GF-D8 (cell line): ENCODE data around the gene BSN.

Source experiments
- DNase-seq: peaks from one replicate; lab custom pipeline; 2025; lab: John Stamatoyannopoulos, UW

BSN gene

GRCh38 chr3:49629451-49629850 lies 75.2 kb downstream of the BSN start:
- no peak for DNase-seq

GRCh38 chr3:49629866-49630265 lies 75.6 kb downstream of the BSN start:
- DNase-seq = no peak

DNA sequence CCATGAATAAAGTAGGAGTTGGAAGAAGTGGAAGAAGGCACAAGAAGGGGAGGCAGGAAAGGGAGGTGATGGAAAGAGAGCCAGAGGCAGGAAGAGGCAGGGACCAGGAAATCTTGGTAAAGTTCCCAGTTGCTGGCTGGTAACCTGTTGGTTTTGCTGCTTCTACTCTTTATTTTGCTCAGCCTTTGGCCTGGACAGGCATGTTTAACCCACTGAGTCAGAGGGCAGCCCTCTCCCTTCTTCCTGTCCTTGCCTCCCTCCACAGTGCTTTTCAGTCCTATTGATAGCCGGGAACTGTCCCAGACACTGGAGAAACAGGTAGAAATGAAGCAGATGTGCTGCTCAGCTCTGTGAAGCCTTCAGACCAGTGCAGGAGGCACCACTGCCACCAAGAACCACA lies 76.5 kb downstream of the BSN start:
- DNase-seq = no peak

- no peak for DNase-seq
Measured at GRCh38 chr3:49634736-49635135, 80.5 kb downstream of the BSN start.

DNA sequence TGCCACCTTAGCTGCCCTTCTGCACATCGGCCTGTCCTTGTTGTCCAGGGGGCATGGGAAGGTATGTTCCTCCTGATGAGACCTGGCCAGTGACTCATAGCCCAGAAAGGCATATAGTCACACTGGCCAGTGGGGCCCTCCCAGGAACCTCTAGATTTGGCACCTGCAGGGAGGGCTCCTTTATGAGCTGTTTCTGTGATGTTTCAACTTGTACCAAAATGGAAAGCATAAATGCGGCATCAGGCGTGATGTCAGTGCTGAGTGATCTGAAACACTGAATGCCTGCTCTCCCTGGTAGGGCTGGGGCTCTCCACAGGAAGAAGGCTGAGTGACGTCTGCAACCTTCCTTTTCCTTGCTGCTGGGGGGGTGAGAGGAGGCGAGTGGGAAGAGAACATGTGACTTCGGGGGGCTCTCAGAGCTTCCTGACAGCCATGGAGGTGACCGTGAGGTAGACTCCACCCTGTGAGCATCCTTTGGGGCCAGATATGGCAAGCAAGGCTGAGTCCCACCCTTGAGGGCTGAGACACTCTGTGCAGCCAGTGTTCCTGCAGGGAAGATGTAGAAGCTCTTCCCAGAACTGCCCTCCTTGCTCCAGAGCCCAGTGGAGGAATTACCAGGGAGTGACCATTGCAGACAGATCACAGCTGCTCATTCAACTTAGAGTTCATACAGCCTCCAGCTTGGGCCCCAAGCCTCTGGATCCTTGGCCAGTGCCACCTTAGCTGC lies 82.8 kb downstream of the BSN start:
- no peak for DNase-seq

- DNase-seq = no peak
Measured at GRCh38 chr3:49638445-49638844, 84.2 kb downstream of the BSN start.

DNA sequence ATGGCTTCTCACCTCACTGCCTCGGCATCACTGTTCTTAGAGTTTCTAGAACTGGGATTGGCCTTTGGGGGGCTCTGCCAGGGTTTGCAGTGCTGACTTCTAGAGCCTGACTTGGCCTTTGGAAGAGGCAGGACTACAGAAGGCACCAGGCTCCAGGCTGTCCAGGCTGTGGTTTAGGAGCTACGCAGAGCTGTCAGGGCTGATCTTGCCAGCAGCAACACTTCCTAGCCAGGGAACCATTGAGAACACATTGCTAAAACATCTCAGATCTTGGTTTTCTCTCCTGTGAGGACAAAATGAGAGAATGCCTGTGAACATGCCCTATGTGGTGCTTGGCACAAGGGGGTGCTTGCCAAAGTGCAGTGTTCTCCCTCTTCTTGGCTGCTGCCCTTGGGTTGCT lies 85.3 kb downstream of the BSN start:
- DNase-seq = no peak

GRCh38 chr3:49641292-49641691 lies 87.0 kb downstream of the BSN start:
- DNase-seq = no peak

DNA sequence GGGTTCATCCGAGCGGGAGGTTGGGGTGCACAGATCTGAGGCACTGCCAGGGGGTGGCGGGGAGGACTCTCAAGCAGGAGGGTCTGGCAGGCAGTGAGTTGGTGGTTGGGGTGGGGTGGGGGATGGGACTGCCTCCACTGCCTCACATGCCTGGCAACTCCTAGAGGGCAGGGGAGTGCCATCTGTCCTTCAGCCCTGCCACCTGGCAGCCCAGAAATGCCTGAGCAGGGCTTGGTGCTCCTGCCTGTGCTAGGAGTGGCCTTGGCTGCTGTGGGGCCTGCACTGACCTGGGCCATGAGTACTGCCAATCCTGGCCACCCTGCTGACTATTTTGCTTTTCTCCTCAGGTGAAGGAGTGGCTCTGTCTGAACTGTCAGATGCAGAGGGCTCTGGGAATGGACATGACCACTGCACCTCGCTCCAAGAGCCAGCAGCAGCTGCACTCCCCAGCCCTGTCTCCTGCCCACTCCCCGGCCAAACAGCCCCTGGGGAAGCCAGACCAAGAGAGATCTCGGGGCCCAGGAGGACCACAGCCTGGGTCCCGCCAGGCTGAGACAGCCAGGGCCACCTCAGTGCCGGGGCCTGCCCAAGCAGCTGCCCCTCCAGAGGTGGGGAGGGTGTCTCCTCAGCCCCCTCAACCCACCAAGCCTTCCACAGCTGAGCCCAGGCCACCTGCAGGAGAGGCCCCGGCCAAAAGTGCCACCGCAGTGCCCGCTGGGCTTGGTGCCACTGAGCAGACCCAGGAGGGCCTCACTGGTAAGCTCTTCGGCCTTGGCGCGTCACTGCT lies 87.8 kb downstream of the BSN start:
- no peak for DNase-seq

DNA sequence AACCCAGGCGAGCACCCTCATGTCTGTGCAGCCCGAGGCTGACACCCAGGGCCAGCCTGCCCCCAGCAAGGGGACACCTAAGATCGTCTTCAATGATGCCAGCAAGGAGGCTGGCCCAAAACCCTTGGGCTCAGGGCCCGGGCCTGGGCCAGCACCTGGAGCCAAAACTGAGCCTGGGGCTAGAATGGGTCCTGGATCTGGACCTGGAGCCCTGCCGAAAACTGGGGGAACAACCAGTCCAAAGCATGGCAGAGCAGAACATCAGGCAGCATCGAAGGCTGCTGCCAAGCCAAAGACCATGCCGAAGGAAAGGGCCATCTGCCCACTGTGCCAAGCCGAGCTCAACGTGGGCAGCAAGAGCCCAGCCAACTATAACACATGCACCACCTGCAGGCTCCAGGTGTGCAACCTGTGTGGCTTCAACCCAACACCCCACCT lies 88.5 kb downstream of the BSN start:
- DNase-seq = no peak

DNA sequence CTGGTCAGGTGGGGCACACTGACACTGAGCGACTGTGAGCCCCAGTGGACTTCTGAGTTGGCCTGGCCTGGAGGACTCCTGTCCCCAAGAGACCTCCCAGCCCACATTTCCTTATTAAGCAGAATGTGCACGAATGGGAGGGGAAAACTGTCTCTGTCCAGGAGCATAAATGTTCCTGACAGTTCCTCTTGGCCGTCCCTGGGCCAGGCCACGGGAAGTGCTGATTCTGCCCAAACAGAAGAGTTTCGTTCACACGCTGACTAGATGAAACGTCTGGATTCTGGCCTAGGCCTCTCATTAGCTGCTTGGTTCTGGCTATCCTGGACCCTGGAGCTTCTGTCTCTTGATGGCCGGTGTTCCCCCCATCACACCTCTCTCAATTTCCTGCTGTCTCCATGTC lies 90.4 kb downstream of the BSN start:
- DNase-seq = no peak

GRCh38 chr3:49646236-49646635 lies 92.0 kb downstream of the BSN start:
- no peak for DNase-seq

GRCh38 chr3:49647741-49648140 lies 93.5 kb downstream of the BSN start:
- no peak for DNase-seq

DNA sequence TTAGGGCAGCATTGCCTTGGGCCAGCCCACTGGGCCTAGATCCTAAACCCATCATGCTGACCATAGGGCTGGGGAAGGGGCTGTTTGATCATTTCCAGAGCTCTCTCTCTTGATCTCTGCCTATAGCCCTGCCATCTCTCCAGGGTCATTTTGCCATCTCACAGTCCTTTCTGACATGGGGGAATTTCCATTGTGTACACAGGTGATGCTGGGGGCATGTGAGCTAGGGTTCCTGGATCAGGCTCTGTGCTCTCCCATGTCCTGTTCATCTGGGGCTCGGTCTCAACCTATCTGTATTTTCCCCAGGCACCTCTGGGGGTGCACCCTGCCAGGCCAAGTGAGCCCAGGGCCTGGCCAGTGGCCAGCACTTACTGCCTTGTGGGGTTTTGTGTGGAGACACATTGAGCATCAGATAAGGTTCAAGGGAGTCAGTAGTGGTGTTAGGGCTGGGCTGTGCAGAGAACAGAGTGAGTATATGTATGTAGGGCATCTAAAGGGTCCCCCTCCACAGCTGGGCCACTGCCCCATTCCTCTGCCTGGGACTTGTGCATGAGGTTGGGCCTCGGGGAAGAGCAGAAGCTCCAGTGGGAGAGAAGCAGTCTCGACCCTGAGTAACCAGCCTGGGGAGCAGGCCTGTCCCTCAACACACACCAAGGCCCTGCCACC lies 94.2 kb downstream of the BSN start:
- no peak for DNase-seq

DNA sequence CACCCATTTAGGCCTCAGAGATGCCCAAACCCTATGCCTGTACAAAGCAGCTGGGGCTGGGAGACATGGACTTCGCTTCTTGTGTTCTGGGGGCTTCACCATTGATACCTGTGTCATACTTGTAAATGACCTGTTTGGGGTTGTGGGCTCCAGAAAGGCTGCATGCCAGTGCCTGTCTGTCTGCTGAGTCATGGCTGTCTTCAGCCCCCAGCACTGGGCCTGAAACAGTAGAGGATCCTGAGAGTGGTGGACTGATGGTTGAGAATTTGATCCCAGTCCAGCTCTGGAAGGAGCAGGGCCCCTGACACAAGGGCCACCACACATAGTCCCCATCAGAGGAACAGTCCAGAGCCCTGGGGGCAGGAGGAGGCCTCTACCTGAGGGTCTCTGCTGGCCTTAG lies 95.3 kb downstream of the BSN start:
- no peak for DNase-seq

GRCh38 chr3:49650177-49650576 lies 95.9 kb downstream of the BSN start:
- no peak for DNase-seq

- DNase-seq = no peak
Measured at GRCh38 chr3:49650637-49651036, 96.4 kb downstream of the BSN start.

DNA sequence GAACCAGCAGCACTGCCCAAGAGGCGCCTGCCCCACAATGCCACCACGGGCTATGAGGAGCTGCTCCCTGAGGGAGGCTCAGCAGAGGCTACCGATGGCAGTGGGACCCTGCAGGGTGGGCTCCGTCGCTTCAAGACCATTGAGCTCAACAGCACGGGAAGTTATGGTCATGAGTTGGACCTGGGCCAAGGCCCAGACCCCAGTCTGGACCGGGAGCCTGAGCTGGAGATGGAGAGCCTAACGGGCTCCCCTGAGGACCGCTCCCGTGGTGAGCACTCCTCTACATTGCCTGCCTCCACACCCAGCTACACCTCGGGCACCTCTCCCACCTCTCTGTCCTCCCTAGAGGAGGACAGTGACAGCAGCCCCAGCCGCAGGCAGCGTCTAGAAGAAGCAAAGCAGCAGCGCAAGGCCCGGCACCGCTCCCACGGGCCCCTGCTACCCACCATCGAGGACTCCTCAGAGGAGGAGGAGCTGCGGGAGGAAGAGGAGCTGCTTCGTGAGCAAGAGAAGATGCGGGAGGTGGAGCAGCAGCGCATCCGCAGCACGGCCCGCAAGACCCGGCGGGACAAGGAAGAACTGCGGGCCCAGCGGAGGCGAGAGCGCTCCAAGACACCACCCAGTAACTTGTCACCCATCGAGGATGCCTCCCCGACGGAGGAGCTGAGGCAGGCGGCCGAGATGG lies 98.1 kb downstream of the BSN start:
- no peak for DNase-seq

GRCh38 chr3:49652903-49653415 lies 98.7 kb downstream of the BSN start:
- DNase-seq = no peak

DNA sequence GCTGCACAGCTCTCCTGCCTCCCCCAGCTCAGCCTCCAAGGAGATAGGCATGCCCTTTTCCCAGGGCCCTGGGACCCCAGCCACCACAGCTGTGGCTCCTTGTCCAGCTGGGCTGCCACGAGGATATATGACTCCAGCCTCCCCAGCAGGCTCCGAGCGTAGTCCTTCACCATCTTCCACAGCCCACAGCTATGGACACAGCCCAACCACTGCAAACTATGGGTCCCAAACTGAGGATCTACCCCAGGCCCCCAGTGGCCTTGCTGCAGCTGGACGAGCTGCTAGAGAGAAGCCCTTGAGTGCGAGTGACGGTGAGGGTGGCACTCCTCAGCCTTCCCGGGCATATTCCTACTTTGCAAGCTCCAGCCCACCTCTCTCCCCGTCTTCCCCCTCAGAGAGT lies 99.3 kb downstream of the BSN start:
- DNase-seq = no peak

- DNase-seq = no peak
Measured at GRCh38 chr3:49654176-49654825, 100.0 kb downstream of the BSN start.
